Ishikawa (cell line): ENCODE data around the gene DHCR7.

Source experiments
- CEBPB ChIP-seq: IDR thresholded peaks from 2 replicates; pipeline ENCODE4 v1.6.1; 2012
- YY1 ChIP-seq: IDR thresholded peaks from 2 replicates; pipeline ENCODE4 v1.6.1; 2012; ENCODE audit warnings: low read depth

- TF ChIP-seq CEBPB (no peak), YY1 (no peak)
Observed at GRCh38 chr11:71441251-71441650, 6.9 kb downstream of the DHCR7 start.
